NCI-H345 (cell line): ENCODE data around the gene GPRIN1.
A peak's percentile ranks its signal among the peaks of the same experiment; 100 is the strongest.
"Not testable (repeated sequence)": the region's sequence is repeated elsewhere in the genome, so short reads cannot be mapped to it uniquely, and the experiment has no call there.

Source experiments
- DNase-seq: peaks from one replicate; lab custom pipeline; 2025; lab: John Stamatoyannopoulos, UW

The GPRIN1 gene

DNA sequence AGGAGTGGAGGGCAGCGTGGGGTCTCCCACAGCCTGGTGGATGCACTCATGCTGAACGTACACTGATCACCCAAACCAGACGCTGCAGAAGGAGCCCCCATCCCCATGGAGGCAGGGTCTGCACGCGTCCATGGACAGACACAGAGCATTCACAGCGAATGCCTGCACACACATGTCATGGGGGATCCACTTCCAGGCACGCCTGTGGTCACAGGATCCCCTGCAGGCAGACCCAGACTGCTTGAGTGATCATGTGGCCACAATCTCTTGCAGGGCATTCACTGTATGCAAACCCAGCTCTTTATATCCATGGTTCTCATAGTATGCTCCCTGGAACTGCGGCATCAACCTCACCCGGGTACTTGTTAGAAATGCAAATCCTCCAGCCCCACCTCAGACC is 15.0 kb upstream of the GPRIN1 start:
- DNase-seq, result no peak

- no peak for DNase-seq
Measured at GRCh38 chr5:176624142-176624541, 14.2 kb upstream of the GPRIN1 start.

DNA sequence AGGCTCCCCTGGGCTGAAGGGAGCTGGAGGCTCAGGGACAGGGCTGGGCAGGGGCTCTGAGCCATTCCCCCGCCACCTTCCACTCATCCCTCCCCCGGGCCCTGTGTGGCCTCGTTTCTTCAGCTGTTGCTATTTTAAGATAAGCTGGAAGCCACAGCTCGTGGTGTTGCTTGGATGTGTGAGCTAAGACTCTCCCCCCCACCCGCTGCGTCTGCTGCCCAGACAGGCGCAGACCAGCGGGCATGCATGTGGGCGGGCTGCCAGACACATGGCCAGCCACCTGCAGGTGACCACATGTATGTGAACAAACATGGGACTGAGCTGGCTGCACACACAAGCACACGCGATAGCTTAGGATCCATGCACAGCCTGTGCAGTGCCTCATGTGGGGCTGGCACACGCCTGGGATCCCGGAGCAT is 11.7 kb upstream of the GPRIN1 start:
- DNase-seq, result no peak

GRCh38 chr5:176620333-176620981 is 10.5 kb upstream of the GPRIN1 start:
- DNase-seq, result no peak

DNA sequence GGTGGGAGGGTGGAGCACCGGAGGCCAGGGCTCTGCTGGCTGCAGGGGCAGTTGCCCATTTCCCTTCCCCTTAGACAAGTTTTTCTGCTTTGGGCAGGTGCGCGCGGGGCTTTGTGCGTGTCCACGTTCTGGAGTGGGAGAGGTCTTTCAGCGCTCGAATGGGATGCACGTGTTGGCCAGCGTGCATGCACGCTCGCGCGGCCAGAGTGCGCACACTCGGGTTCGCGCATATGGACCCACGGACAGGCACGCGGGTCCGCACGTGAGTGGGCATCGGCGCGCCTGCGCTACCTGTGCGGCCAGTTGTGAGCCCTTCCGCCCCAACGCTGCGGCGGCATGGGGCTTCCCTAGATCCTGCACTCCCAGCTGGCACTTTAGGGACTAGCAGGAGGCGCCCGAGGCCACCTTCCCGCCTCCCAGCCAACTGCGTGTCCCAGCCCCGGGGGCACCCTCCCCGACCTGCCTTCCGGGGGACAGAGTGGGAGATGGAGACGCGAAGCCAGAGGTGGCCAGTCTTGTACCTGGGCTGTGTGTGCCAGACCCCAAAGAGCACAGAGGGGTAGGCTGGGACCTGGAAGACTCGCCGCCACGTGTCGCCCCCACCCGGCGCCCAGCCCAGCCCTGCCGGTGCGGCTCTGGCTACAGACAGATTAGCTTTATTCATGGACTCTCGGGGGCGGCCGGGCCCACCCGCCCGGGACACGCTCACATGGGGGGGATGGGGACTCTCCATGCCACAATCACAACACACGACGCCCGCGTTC is 9.8 kb upstream of the GPRIN1 start:
- no peak for DNase-seq

- no peak for DNase-seq
Measured at GRCh38 chr5:176619203-176619568, 9.2 kb upstream of the GPRIN1 start.

DNA sequence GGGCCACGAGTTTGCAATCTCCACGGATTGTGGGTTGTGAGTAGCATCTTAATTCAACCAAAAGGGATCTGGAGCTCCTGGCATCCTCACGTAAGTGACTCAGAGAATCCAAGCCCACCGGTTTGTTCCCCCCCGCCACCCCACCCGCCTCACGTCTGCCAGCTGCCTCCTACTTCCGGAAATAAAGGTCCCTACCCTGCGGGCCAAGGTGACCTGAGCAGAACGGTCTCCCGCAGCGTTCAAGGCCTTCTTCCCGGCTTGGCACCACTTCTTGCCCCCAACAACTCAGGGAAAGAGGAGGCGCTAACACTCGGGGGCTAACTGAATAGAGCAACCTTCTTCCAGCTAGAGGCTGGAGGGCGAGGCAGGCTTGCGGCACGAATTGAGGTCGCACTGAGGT is 8.8 kb upstream of the GPRIN1 start:
- no peak for DNase-seq

DNA sequence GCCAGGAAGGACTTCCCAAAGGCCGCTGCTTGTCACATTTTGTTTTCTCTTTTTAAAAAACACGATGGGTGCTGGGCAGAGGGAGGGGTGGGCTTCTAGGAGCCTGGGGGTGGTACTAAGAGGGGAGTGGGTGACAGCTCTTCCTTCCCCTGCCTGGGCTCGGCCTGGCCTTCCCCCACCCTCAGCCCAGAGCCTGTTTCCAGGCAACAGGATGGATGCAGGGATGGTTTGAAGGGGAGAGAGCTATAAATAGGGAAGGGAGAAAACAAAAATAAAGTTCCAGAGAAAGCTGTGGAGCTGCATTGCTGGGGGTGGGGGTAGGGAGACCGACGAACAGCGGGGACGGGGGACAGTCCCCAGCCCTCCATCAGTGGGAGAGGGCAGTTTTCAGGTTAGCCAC is 6.6 kb upstream of the GPRIN1 start:
- DNase-seq, result no peak

DNA sequence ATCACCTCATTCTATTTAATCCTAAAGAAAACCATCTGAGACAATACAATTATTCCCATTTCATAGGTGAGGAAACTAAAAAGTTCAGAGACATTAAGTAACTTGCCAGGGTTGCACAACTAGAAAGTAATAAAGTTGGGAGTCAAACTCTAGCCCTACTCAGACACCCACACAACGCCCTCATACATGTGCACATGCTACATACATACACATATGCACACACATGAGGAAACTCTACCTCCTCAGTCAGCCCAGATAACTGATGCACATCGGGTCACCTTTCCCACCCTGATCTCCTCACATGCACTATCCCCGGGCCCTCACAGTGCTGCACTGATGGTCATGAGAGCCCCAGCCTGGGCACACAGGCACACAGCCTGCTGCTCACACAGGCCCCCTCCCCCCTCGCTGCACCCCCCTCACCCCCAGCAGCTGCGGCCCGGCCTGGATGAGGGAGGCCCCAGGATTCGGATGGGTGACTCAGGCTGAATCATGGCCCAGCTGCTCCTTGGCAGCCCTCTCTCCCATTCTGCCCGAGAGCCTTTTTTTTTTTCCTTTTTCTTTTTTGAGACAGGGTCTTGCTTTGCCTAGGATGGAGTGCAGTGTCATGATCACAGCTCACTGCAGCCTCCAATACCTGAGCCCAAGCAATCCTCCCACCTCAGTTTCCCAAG is 5.0 kb upstream of the GPRIN1 start:
- no peak for DNase-seq

DNA sequence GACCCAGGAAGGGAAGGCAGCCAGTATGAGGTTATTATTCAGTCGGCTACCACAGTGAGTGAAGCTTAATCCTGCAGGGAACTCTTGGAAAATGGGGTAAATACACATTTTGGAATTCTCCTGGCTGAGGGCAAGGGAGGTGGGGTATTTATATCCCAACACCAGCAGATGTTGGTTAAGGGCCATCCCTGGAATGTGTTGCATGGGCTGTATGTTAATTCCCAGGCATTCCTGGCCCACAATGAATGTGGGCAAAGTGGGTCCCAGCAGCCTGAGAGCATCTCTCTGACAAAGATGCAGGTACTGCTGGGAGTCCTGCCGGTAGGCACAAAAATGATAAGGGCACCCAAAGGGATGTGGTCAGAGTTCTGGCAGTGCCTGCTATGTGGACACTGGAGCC is 2.9 kb upstream of the GPRIN1 start:
- DNase-seq, result no peak

- no peak for DNase-seq
Measured at GRCh38 chr5:176612008-176612407, 2.1 kb upstream of the GPRIN1 start.

GRCh38 chr5:176611435-176611834 is 1.5 kb upstream of the GPRIN1 start:
- DNase-seq, result no peak

GRCh38 chr5:176610435-176610773 is 448 bp upstream of the GPRIN1 start:
- DNase-seq, result peak; percentile 58

DNA sequence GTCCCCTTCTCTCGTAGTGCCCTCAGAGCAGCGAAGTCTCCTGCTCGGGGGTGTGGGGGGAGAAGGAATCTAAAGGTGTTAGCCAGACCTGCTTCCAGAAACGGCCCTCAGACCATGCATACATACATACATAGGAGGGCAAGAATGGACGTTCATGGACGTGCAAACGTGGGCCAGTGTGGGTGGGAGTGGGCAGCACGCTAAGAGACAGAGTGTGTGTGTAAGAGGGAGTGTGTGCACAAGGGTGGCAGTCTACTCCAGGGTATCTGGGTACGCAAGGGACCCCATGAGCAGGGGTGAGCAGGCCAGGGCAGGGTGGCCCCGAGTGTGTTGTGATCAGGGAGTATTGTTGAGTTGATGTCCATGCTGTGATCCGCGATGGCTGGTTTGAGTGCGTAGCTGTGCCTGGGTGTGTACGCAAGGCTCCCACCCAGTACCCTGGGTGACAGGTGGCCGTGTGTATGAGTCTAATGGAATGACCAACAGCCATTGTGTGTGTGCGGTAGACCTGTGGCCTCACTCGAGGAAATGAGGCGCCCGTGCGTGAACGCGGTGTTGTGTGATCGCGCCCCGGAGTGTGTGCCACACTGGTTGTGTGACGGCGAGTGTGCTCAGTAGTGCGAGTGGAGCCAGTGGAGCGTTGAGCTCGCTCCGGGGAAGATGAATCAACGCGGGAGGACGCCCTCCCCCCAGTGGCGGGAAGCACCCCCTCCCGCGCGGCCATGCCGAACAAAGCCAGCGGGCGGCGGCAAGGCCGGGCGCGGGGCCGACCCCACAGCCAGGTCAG is 826 bp downstream of the GPRIN1 start:
- DNase-seq, result peak; percentile 58

DNA sequence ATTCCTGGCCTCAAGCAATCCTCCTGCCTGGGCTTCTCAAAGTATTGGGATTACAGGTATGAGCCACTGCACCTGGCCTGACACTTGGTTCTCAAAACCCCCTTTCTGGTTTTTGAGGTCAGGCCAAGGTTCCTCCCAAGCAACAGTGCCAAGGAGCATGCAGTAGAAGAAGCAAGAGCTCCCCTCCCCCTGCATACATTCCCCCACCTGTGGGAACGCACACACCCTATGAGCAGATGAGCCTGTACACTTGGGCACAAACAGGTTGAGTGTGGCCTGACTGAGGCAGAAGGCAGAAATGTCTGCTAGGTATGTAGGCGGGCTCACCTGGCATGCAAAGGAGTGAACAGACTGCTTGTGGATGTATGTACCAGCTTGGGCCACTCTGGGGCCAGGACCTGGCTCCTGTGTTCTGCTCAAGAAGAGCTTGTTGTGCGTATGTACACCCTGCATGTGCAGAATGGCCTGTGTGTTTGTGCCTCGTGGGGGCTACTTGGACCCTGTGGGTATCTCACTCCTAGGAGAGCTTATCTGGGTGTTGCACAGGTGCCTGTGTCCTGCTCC is 1.7 kb downstream of the GPRIN1 start:
- no peak for DNase-seq

- no peak for DNase-seq
Measured at GRCh38 chr5:176606875-176607274, 3.1 kb downstream of the GPRIN1 start.

- no peak for DNase-seq
Measured at GRCh38 chr5:176606032-176606431, 3.9 kb downstream of the GPRIN1 start.

DNA sequence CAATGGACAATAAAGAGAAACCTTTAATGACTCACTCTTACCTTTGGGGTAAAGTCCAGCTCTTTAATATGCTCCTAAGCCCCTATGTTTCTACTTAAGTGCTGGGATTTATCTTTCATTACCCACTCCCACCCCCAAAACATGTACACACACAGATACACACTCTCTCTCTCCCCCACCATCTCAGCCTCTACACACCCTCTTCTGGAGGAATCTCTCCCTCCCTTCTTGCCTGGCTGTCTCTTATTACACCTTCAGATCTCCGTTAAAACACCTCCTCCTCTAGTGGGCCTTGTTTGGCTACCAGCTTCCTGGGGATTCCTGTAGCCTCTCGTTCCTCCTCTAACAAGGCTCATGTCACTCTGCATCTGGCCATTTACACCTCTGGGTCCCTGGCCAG is 6.9 kb downstream of the GPRIN1 start:
- DNase-seq, result no peak

DNA sequence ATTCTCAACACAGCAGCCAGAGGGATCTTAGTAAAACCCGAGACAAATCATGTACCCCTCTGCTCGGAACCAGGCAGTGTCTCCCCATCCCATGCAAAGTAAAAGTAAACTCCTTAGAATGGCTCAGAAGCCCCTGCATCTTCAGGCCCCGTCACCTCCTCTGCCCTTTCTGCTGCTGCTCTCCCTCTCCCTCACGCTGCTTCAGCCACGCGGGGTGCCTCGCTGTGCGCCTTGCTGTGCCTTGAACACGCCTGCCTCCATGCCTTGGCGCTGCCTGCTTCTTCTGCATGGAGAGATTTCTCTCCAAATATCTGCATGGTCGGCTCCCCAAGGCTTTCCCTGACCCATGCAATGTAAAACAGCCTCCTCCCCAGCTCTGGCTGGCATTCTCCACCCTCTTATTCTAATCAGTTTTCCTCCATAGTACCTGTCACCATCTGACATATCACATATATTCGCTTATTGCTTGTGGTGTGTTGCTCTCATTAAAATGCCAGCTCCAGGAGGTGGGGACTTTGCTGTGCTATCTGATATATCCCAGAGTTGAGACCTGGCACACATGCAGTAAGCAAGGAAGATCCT is 8.0 kb downstream of the GPRIN1 start:
- DNase-seq, result no peak

GRCh38 chr5:176599749-176600430 is 10.1 kb downstream of the GPRIN1 start:
- not testable (repeated sequence) for DNase-seq
